Colonic mucosa (tissue), 4 donors: ENCODE results near the gene HYAL4. TPM values are rescaled to one million over a fixed set of nuclear protein-coding genes. Genes with fewer than 3 reads are reported as not detected.

ENCODE experiments used
- DNase-seq: peaks from one replicate; pipeline ENCODE4 v3.0.0-alpha.2; 2020
- H3K27ac ChIP-seq: fragments of 200-600 bp; one replicate; pipeline ENCODE4 v1.8.0; 2021
- H3K27me3 ChIP-seq: fragments of 200-600 bp; one replicate; pipeline ENCODE4 v1.8.0; 2021
- H3K36me3 ChIP-seq: fragments of 200-600 bp; one replicate; pipeline ENCODE4 v1.8.0; 2021
- H3K4me1 ChIP-seq: fragments of 200-600 bp; one replicate; pipeline ENCODE4 v1.8.0; 2021; ENCODE audit warnings: mild to moderate bottlenecking
- H3K4me3 ChIP-seq: fragments of 200-600 bp; one replicate; pipeline ENCODE4 v1.8.0; 2021
- H3K9ac ChIP-seq, 2 donors: one replicate each; pipeline ENCODE4 v1.7.0; 2013; ENCODE audit warnings: control low read depth in 2 of 2, low read depth in 2 of 2, low read length in 2 of 2
- H3K9me3 ChIP-seq: fragments of 200-600 bp; one replicate; pipeline ENCODE4 v1.8.0; 2021
- intact Hi-C: fragments of 100-400 bp; cut with DNase I; formaldehyde crosslinking; loops from one replicate; pipeline ENCODE4 v1.14.1; 2022
- total RNA-seq, 2 donors: library from RNA; stranded (reverse); fragmentation: NEBNext Ultra II Directional in 1 of 2; extraction: Animal tissue kit (Norgen Biotek cat#: 25700) in 1 of 2; gene quantifications; one replicate each; pipeline ENCODE4 v1.2.1, GENCODE V29; 2021
- TF ChIP-seq, protein P1 (sequence below): fragments of 200-600 bp; IDR thresholded peaks from one replicate; pipeline ENCODE4 v1.8.0; 2022; ENCODE audit warnings: antibody characterized with exemption, mild to moderate bottlenecking
- donor health status: healthy.
- donor health status: DM: no; HTN: no; CAD: no.
- donor health status: DM: no; HTN: no; CAD: no.

The HYAL4 gene
- total RNA-seq, 2 donors from 2014 or later, result not detected

- TF ChIP-seq, protein P1, sequence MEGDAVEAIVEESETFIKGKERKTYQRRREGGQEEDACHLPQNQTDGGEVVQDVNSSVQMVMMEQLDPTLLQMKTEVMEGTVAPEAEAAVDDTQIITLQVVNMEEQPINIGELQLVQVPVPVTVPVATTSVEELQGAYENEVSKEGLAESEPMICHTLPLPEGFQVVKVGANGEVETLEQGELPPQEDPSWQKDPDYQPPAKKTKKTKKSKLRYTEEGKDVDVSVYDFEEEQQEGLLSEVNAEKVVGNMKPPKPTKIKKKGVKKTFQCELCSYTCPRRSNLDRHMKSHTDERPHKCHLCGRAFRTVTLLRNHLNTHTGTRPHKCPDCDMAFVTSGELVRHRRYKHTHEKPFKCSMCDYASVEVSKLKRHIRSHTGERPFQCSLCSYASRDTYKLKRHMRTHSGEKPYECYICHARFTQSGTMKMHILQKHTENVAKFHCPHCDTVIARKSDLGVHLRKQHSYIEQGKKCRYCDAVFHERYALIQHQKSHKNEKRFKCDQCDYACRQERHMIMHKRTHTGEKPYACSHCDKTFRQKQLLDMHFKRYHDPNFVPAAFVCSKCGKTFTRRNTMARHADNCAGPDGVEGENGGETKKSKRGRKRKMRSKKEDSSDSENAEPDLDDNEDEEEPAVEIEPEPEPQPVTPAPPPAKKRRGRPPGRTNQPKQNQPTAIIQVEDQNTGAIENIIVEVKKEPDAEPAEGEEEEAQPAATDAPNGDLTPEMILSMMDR, result no peak
- Histone ChIP-seq H3K27me3 (no peaks in the 10 kb centered on the region), H3K4me1 (no peaks in the 10 kb centered on the region), H3K9me3 (no peaks in the 10 kb centered on the region), H3K27ac (peak overlapping the region; percentile 67), H3K36me3 (no peaks in the 10 kb centered on the region), H3K4me3 (no peak overlapping the region), H3K9ac (peak overlapping the region in 1 of 2 donors; percentile 12)
- intact Hi-C loops, result loop anchor here (5.0 to 10.0 kb wide), 2 partner anchors 57 to 369 kb away; no protein-coding TSS in a partner anchor
- DNase-seq, result no peak
Observed at GRCh38 chr7:123864012-123864411, 19.0 kb downstream of the HYAL4 start.

GRCh38 chr7:123864436-123864835 is 19.5 kb downstream of the HYAL4 start:
- no peaks in the 10 kb centered on the region for H3K9me3 ChIP-seq
- peak overlapping the region; percentile 67 for H3K27ac ChIP-seq
- H3K4me1 ChIP-seq, result no peaks in the 10 kb centered on the region
- H3K4me3 ChIP-seq, result no peak overlapping the region
- peak; percentile 71 for DNase-seq
- H3K27me3 ChIP-seq, result no peaks in the 10 kb centered on the region
- peak overlapping the region in 1 of 2 donors; percentile 42 for H3K9ac ChIP-seq
- TF ChIP-seq, protein P1, result no peak
- H3K36me3 ChIP-seq, result no peaks in the 10 kb centered on the region
- intact Hi-C loops, result loop anchor here (5.0 to 10.0 kb wide), 2 partner anchors 57 to 370 kb away; no protein-coding TSS in a partner anchor

DNA sequence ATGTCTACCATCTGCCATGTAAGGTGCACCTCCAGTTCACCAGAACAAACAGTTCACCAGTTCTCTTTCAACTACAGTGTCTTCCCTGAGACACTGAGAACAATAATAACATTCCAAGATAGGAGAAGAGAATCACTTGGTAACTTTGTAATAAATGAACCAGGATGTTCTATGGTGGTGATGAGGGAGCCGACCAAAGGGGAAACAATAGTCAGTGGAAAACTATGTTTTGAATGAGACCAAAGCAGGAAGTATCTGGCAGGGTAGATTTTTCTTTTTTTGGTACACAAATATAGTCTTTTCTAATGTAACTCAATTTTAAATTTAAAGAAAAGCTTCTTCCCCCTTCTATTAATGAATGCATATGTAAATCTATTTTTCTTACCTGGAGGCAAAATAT is 20.0 kb downstream of the HYAL4 start:
- H3K27ac ChIP-seq, result peak overlapping the region; percentile 67
- intact Hi-C loops, result loop anchor here (5.0 to 10.0 kb wide), 4 partner anchors 58 to 370 kb away; no protein-coding TSS in a partner anchor

GRCh38 chr7:123865517-123866117 is 20.6 kb downstream of the HYAL4 start:
- DNase-seq, result peak; percentile 78
- Histone ChIP-seq H3K4me1 (no peaks in the 10 kb centered on the region), H3K4me3 (no peak overlapping the region), H3K27me3 (no peaks in the 10 kb centered on the region), H3K9me3 (no peaks in the 10 kb centered on the region), H3K36me3 (no peaks in the 10 kb centered on the region), H3K9ac (no peak overlapping the region), H3K27ac (peak overlapping the region; percentile 67)
- TF ChIP-seq, protein P1, result peak; percentile 73
- intact Hi-C loops, result loop anchor here (5.0 to 10.0 kb wide), 3 partner anchors 183 to 371 kb away; no protein-coding TSS in a partner anchor

More for the DNA sequence above, 20.0 kb downstream of the HYAL4 start:
- H3K9me3 ChIP-seq, result no peaks in the 10 kb centered on the region
- no peak overlapping the region for H3K4me3 ChIP-seq
- H3K36me3 ChIP-seq, result no peaks in the 10 kb centered on the region
- H3K4me1 ChIP-seq, result no peaks in the 10 kb centered on the region
- H3K27me3 ChIP-seq, result no peaks in the 10 kb centered on the region
- no peak for DNase-seq
- TF ChIP-seq, protein P1, result no peak
- peak overlapping the region in 1 of 2 donors; percentile 42 for H3K9ac ChIP-seq

DNA sequence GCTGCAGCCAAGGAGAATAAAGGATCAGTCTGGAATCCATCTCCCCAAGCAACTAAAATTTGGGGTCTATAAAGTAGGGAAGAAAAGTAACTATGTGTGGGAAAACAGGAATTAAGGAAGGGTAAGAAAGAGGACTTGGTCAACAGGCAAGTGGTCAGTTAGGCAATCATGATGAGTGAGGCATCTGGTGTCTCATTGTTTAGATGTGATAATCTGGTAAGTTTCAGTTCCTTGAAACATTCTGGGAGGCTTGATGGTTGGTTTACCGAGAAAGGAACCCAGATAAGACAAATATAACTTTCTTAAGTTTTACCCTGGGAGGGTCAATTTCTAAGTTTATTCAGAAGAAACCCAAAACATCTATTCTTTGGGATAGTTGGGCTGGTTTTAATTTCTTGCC is 22.3 kb downstream of the HYAL4 start:
- TF ChIP-seq, protein P1, result no peak
- H3K27me3 ChIP-seq, result no peaks in the 10 kb centered on the region
- no peaks in the 10 kb centered on the region for H3K9me3 ChIP-seq
- no peak overlapping the region for H3K27ac ChIP-seq
- H3K4me3 ChIP-seq, result no peak overlapping the region
- no peaks in the 10 kb centered on the region for H3K4me1 ChIP-seq
- no peaks in the 10 kb centered on the region for H3K36me3 ChIP-seq
- no peak for DNase-seq
- intact Hi-C loops, result loop anchor here (5.0 to 10.0 kb wide), 3 partner anchors 185 to 372 kb away; no protein-coding TSS in a partner anchor
- no peak overlapping the region for H3K9ac ChIP-seq
